Stimulated activated CD8-positive, alpha-beta memory T cell treated with anti-CD3 and anti-CD28 coated beads, Interleukin-12 subunit alpha, Interleukin-12 subunit beta, amount 100 ng/mL, for 24 hours (primary cell): ENCODE measurements around the gene SYCE1.

ENCODE experiments used
- DNase-seq: peaks from one replicate; pipeline ENCODE4 v3.0.0-alpha.2; 2020; ENCODE audit errors: extremely low read depth

The SYCE1 gene

GRCh38 chr10:133511907-133512528 is 53.4 kb downstream of the SYCE1 start:
- DNase-seq = no peak

GRCh38 chr10:133511408-133511807 is 54.0 kb downstream of the SYCE1 start:
- DNase-seq = no peak

- DNase-seq = no peak
These were observed 55.7 kb downstream of the SYCE1 start for GRCh38 chr10:133509700-133510099.
